Measurements from ENCODE around the gene ADAT3. TPM values are rescaled to one million over a fixed set of nuclear protein-coding genes. Genes with fewer than 3 reads are reported as not detected.

Gene ADAT3
- polyA plus RNA-seq, 1 of the 3 experiments (the other 2 are of a cell fraction) = 2.8 TPM

DNA sequence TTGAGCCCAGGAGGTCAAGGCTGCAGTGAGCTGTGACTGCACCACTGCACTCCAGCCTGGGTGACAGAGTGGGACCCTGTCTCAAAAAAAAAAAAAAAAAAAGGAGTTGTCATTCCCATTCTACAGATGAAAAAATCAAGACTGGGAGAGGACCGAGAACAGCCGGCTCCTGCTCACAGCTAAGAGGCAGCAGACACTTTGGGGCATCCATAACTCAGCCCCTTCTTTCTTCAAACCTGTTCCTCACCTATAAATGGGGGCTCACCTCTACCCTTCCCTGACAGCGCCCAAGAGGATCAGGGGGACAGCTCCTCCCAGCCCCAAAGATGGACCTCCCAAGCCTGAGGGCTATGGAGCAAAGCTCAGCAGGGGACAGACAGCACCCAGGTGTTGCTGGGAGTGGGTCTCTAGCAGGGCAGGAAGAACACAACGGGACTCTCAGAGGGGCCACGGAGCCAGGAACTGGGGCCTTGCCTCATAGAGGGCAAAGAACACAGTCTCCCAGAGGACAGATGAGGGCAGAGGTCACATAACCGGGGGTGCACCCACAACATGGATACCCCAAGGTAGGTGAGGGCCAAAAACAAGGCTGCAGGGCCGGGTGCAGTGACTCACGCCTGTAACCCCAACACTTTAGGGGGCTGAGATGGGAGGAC, 38.4 kb upstream of the ADAT3 start:
- POLR2A ChIA-PET = interaction anchor here (0.6 to 1.3 kb wide), 2 partner anchors 8 to 917 kb away, joined by 3 read pairs; no protein-coding TSS in a partner anchor
- WGBS (ENCODE audit: low lambda C conversion rate) = 97% methylated on average over 7 of the region's 8 CpGs

More for the DNA sequence above, 38.4 kb upstream of the ADAT3 start:
- DNase-seq = no peak
- Histone ChIP-seq H2AFZ (ENCODE audit: low read depth) (no peak overlapping the region), H3F3A (replicated peaks; ENCODE audit: insufficient read depth) (peaks cover 13% of the 10 kb centered on the region), H3K9me3 (no peaks in the 10 kb centered on the region), H4K20me1 (ENCODE audit: insufficient read depth) (peaks cover 8% of the 10 kb centered on the region), H3K4me3 (ENCODE audit: low read depth in 2 of 2, low read length in 1 of 2) (no peak overlapping the region), H3K36me3 (replicated peaks in 1 of 2; ENCODE audit: control insufficient read depth in 1 of 2, insufficient read depth in 2 of 2, low read length in 1 of 2) (peaks cover 3% of the 10 kb centered on the region in 2 experiments), H3K9me2 (no peaks in the 10 kb centered on the region), H3K9ac (no peak overlapping the region), H3K27me3 (ENCODE audit: insufficient read depth) (no peaks in the 10 kb centered on the region), H3K4me1 (ENCODE audit: control insufficient read depth in 1 of 2, insufficient read depth in 2 of 2, low read depth in 1 of 2, low read length in 1 of 2) (peaks cover 3 to 7% of the 10 kb centered on the region in 2 experiments; a peak in 2 of 4 replicates), H3K4me2 (no peak overlapping the region), H3K27ac (ENCODE audit: low read depth in 2 of 2, low read length in 1 of 2) (no peak overlapping the region), H3K79me2 (ENCODE audit: insufficient read depth) (peaks cover 64% of the 10 kb centered on the region)
- CTCF ChIA-PET = interaction anchor here (0.9 kb wide), 1 partner anchor 29 kb away, joined by 3 read pairs; no protein-coding TSS in a partner anchor
- TF ChIP-seq FOXJ3 (CRISPR knock-in tag; IDR thresholded peaks at IDR 0.05) = no peak
- TF ChIP-seq, protein P1, sequence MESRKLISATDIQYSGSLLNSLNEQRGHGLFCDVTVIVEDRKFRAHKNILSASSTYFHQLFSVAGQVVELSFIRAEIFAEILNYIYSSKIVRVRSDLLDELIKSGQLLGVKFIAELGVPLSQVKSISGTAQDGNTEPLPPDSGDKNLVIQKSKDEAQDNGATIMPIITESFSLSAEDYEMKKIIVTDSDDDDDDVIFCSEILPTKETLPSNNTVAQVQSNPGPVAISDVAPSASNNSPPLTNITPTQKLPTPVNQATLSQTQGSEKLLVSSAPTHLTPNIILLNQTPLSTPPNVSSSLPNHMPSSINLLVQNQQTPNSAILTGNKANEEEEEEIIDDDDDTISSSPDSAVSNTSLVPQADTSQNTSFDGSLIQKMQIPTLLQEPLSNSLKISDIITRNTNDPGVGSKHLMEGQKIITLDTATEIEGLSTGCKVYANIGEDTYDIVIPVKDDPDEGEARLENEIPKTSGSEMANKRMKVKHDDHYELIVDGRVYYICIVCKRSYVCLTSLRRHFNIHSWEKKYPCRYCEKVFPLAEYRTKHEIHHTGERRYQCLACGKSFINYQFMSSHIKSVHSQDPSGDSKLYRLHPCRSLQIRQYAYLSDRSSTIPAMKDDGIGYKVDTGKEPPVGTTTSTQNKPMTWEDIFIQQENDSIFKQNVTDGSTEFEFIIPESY (IDR thresholded peaks at IDR 0.05; ENCODE audit: borderline replicate concordance, low read depth) = no peak
- no peak for TF ChIP-seq NRF1 (IDR thresholded peaks at IDR 0.05; ENCODE audit: low read depth, low read length)
- TF ChIP-seq, protein P2, sequence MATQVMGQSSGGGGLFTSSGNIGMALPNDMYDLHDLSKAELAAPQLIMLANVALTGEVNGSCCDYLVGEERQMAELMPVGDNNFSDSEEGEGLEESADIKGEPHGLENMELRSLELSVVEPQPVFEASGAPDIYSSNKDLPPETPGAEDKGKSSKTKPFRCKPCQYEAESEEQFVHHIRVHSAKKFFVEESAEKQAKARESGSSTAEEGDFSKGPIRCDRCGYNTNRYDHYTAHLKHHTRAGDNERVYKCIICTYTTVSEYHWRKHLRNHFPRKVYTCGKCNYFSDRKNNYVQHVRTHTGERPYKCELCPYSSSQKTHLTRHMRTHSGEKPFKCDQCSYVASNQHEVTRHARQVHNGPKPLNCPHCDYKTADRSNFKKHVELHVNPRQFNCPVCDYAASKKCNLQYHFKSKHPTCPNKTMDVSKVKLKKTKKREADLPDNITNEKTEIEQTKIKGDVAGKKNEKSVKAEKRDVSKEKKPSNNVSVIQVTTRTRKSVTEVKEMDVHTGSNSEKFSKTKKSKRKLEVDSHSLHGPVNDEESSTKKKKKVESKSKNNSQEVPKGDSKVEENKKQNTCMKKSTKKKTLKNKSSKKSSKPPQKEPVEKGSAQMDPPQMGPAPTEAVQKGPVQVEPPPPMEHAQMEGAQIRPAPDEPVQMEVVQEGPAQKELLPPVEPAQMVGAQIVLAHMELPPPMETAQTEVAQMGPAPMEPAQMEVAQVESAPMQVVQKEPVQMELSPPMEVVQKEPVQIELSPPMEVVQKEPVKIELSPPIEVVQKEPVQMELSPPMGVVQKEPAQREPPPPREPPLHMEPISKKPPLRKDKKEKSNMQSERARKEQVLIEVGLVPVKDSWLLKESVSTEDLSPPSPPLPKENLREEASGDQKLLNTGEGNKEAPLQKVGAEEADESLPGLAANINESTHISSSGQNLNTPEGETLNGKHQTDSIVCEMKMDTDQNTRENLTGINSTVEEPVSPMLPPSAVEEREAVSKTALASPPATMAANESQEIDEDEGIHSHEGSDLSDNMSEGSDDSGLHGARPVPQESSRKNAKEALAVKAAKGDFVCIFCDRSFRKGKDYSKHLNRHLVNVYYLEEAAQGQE (IDR thresholded peaks at IDR 0.05; ENCODE audit: low read depth, low read length) = no peak
- no peak for TF ChIP-seq SIN3A (IDR thresholded peaks at IDR 0.05; ENCODE audit: borderline replicate concordance, low read depth, low read length)
- TF ChIP-seq RFX5 (IDR thresholded peaks at IDR 0.05; ENCODE audit: low read length) = no peak
- TF ChIP-seq, protein P3, sequence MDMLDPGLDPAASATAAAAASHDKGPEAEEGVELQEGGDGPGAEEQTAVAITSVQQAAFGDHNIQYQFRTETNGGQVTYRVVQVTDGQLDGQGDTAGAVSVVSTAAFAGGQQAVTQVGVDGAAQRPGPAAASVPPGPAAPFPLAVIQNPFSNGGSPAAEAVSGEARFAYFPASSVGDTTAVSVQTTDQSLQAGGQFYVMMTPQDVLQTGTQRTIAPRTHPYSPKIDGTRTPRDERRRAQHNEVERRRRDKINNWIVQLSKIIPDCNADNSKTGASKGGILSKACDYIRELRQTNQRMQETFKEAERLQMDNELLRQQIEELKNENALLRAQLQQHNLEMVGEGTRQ (IDR thresholded peaks at IDR 0.05; ENCODE audit: borderline replicate concordance, low read depth, low read length) = no peak
- TF ChIP-seq RXRA (IDR thresholded peaks at IDR 0.05; ENCODE audit: borderline replicate concordance, low read depth) = no peak
- TF ChIP-seq FOSL2 (IDR thresholded peaks at IDR 0.05; ENCODE audit: borderline replicate concordance, low read depth) = no peak
- TF ChIP-seq TEAD4 (IDR thresholded peaks at IDR 0.05; ENCODE audit: borderline replicate concordance, insufficient read depth) = no peak
- no peak for TF ChIP-seq NFIC (IDR thresholded peaks at IDR 0.05; ENCODE audit: borderline replicate concordance)
- TF ChIP-seq, protein P4, sequence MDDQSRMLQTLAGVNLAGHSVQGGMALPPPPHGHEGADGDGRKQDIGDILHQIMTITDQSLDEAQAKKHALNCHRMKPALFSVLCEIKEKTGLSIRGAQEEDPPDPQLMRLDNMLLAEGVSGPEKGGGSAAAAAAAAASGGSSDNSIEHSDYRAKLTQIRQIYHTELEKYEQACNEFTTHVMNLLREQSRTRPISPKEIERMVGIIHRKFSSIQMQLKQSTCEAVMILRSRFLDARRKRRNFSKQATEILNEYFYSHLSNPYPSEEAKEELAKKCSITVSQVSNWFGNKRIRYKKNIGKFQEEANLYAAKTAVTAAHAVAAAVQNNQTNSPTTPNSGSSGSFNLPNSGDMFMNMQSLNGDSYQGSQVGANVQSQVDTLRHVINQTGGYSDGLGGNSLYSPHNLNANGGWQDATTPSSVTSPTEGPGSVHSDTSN (IDR thresholded peaks at IDR 0.05) = no peak
- TF ChIP-seq RCOR1 (IDR thresholded peaks at IDR 0.05; ENCODE audit: low read length) = no peak
- TF ChIP-seq CHD2 (IDR thresholded peaks at IDR 0.05; ENCODE audit: low read length, partially characterized antibody) = no peak
- no peak for TF ChIP-seq RAD21 (IDR thresholded peaks at IDR 0.05; ENCODE audit: low read length)
- no peak for TF ChIP-seq ELF1 (IDR thresholded peaks at IDR 0.05)
- no peak for TF ChIP-seq JUND (IDR thresholded peaks at IDR 0.05)
